NCI-H1694 (cell line): ENCODE results near the gene COMP.
"Not testable (repeated sequence)": the region's sequence is repeated elsewhere in the genome, so short reads cannot be mapped to it uniquely, and the experiment has no call there.

Experiments used
- DNase-seq: peaks from one replicate; lab custom pipeline; 2025; lab: John Stamatoyannopoulos, UW

Gene COMP

DNA sequence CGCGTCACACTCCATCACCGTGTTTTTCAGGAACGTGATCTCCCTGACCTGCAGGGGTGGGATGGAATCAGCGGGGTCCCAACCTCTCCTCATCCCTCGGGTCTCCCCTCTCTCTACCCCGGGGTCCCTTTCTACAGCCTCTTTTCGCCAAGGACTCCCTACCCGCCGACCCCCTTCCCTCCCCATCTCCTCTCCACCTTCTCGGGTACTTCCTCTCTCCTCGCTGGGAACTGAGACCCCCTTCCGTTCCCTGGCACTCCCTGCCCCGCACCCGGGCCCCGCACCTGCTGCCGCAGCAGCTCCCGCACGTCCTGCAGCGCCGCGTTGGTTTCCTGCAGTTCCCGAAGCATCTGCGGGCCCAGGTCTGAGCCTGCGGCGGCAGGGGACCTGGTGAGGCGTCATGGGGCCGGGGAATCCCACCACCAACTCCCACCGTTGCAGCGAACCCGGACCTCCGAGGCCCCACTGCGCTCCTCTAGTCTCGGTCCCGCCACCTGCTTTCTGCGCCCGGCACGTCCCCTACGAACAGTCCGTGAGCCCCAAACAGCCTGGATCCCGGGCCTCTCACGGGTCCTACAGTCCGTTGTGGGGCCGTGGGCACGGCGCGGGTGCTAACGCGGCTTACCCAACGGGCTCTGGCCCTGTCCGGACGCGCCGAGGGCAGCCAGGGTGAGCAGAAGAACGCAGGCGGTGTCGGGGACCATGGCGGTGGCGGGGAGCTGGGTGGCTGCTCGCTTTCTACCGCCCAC is at the start of gene COMP:
TSS of gene COMP (minus strand) at position 740 of the 749 bp plus-strand sequence. CDS start at position 704, 36 bp downstream.
- no peak for DNase-seq

DNA sequence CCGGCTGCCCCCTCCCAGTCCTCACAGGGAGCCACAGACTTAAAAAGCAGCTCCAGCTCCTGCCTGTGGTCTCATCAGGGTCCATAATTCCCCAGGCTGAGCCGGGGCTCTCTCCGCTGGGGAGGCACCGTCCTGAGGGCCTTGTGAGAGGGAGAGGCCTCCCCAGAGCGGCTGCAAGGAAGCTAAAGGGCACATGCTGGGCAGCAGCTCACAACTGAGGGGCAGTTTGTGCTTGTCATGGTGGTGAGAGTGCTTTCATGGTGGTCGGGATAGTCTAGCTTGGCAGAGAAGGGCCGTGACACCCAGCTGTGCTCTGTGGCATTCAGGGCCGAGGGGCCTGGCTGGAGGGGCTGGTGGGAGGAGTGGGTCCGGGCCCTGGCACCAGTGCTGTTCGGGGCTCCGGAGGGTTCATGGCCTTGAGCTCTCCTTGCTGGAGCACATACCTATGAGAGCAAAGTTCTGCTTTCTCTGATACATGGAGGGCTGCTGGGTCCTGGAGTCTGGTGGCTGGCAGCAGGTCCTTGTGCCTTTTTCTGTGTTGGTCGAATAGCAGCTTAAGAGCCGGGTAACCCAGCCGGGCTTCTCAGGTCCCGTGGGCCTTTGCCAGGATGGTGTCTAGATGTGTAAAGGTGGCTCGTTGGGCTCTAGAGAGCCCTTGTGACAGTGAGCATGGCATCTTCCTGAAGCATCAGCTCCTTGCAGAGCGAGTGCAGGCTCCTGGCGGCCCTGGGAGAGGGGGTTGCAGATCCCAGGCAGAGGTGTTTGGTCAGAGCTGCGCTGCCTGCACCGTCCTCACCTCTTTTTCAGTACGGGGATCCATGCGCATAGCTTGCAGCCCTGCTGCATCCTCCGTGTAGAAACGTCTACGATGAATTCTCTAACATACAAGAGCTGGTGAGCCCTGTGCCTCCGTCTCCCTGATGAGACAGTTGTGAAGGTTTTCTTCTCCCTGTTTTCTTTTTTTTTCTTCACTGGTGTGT is 49.5 kb upstream of the COMP start:
- no peak for DNase-seq

DNA sequence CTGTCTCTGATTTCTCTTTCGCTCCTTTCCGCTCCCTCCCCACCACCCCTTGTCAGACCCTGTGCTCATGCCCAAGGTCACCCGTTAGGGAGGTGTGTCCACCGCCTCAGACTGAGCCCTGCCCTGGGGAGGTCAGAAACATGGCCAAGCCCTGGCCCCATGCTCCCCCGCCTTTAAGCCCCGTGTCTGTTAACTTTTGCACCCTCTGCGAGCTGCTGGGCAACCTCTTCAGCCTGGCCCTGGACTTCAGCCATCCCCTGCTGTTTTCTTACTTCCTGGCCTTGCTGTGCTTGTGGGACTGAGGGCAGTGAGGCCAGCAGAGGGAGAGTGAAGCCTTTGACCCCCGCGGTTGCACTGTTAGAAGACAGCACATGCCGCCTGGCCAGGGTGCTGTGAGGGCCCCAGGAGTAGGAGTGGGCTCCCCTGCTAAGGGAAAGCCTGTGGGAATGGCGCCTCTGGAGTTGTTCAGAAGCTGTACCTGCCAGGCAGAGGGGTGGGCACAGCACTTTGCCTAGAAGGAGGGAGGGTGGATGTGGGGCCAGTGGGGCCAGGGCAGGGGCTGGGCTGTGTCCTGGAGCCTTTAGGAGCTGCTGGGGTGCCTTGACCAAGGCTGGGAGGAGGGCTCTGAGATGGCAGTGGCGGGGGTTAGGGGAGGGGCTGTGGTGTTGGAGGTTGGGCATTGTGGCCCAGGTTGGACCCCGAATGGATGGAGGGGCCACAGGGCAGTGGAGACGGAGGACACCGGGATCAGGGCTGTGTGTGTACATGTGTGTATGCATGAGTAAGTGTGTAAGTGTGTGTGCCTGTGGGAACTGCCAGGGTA is 48.6 kb upstream of the COMP start:
- DNase-seq = no peak

GRCh38 chr19:18834644-18834984 is 43.5 kb upstream of the COMP start:
- DNase-seq = no peak

DNA sequence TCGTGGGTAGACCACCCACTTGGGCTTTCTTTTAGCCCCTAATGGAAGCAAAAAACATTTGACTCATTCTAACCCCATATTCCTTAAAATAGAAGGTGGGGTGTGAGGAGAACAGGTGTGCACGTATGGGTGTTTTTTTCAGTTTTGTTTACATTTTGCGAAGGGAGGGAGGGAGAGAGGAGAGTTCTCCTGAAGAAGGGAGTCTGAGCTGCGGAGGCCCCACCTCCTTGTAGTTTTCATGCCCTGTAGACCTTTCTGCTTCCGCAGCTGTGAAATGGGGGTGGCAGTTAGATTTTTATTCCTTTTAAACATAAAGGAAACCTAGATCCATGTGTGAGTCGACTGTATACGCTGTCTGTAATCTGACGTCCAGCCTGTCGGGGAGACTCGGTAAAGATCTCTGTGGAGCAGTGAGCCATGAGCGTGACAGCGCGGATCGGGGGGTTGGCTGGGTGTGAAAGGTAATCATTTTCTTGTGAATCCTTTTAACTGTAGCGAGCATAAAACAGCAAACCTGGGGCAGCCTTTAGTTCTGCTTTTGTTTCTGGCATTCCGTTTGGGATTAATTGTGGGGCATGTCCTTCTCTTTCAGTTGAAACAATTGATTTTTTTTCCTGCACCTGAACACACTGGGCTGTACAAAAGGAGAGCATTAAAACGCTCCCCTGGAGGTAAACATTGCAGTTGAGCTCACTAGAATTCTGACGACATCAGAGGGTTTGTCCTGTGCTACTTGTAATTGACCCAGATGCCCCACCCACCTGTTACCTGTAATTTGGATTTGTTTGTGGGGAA is 42.9 kb upstream of the COMP start:
- DNase-seq = no peak

DNA sequence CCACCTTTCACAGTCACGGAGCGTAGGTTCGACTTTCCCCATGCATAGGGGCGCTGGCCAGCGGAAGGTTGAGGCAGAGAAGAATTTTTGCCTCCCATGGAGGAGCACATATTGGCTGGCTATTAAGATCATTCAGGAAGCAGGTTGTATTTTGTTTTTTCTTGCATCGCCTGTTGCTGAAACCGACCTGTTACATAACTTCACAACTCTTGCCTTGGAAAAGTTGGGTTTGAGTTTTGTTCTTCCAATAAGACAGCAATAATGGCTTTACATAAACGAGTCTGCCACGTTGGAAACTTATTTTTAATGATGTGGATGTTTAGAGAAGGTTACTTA is 42.0 kb upstream of the COMP start:
- DNase-seq = no peak

DNA sequence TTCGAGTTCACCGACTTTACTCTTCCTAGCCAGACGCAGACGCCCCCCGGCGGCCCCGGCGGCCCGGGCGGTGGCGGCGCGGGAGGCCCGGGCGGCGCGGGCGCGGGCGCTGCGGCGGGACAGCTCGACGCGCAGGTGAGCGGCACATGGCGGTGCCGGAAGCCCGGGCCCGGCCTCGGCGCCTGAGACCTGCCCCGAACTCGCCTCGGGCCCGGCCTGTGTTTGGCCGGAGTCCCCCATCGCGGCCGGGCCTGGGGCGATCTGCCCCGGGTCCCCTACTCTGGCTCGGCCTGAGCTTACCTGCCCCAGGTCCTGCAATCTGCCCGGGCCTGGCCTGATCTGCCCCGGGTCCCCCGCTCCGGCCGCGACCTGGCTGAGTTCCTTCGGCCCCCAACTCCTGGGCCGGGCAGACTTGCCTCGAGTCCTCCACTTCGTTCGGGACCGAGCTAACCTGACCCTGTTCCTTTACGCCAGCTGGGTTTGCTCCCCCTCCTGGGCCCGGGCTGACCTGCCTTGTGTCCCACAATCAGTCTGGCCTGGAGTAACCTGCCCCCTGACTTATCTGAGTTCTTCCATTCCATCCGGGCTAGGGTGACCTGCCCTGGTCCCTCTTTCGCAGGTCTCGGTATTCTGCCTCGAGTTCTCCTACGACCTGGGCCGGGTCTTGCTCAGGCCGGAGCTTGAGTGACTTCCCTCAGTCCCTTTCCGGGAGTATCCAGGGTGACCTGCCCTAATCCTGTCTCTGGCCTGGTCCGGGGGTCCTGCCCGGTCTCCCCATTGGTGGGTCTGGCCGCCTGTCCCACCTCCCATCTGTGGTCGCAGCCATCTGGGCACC is 41.4 kb upstream of the COMP start:
- DNase-seq = no peak

GRCh38 chr19:18831524-18832305 is 40.6 kb upstream of the COMP start, which contains the start of gene UPF1:
TSS of gene UPF1 (plus strand) at chr19:18831959. CDS start at chr19:18832210, 251 bp downstream.
- peak; percentile 79 for DNase-seq

- DNase-seq = no peak
Observed at GRCh38 chr19:18830488-18830887, 39.4 kb upstream of the COMP start.

DNA sequence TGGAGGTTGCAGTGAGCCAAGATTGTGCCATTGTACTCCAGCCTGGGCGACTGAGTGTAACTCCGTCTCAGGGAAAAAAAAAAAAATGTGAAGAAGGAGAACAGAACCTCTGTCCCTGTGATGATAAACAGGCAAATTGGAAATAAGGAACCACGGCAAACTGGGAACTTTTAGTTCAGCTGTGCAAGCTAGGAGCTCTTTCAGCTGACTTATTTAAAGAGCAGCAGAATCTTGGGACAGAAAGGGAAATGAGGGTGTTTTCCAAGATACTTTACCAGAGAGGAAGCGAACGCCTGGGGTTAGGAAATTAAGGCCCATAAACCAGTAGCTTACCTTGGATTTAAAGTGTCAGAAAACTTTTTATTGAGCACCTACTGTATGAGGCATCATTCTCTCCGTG is 37.7 kb upstream of the COMP start:
- DNase-seq = no peak

DNA sequence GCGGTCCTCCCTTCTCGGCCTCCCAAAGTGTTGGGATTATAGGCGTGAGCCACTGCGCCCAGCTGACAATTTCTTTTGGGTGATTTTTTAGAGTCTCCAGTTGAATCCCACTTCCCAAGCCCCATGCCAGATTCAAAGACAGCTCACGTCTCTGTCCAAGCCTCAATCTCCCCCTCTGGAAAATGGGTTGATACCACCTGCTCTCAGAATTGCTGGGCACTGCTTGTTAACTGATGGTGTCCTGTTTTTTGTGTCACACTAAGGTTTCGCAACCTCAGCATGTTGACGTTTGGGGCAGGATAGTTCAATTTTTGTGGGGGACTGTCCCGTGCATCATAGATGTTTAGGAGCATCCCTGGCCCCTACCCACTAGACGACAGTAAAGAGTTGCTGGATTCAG is 26.5 kb upstream of the COMP start:
- no peak for DNase-seq

- not testable (repeated sequence) for DNase-seq
Observed at GRCh38 chr19:18816645-18817044, 25.5 kb upstream of the COMP start.

GRCh38 chr19:18815673-18816072 is 24.6 kb upstream of the COMP start:
- DNase-seq = no peak

DNA sequence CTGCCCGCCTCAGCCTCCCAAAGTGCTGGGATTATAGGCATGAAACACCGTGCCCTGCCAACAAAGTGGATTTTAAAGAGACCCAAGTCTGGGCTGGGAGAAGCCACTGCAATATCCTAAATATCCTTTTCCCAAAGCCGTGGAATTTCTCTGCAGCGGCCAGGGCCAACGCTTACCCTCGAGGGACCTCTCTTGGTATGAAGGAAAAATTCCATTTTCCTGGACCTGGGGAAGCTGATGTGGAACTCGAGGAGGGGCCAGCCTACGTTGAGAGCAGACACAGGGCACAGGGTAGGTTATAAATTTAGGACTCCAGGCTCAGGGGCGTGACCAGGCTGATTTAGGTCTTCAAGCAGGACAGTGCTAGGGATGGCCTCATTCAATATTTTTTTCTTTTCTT is 23.0 kb upstream of the COMP start:
- DNase-seq = no peak

GRCh38 chr19:18811638-18812037 is 20.5 kb upstream of the COMP start:
- not testable (repeated sequence) for DNase-seq

DNA sequence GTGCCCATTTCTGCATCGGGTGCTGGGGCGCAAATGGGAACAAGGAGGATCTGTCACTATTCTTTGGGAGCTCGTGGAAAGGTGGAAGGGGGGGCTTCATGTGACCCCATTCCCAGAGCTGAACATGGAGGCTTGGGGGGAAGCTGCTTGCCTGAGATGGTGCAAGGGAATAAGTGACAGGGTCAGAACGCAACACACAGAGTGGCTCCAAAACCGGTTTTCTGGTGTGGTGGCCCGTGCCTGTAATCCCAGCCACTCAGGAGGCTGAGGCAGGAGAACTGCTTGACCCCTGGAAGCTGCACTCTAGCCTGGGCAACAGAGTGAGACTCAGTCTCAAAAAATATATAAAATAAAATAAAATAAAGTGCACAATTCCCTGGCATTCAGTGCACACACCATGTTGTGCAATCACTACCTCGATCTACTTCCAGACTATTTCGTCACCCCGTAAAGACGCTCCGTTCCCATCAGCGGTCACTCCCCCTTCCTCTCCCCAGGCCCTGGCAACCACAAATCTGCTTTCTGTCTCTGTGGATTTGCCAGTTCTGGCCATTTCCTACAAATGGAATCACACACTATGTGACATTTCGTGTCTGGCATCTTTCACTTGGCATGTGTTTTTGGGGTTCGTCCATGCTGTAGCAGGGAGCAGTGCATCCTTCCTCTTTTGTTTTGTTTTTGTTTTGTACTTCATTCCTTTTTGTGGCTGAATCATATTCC is 18.2 kb upstream of the COMP start:
- no peak for DNase-seq

- DNase-seq = no peak
Observed at GRCh38 chr19:18807861-18808331, 16.8 kb upstream of the COMP start.

- no peak for DNase-seq
Observed at GRCh38 chr19:18804643-18805042, 13.5 kb upstream of the COMP start.

DNA sequence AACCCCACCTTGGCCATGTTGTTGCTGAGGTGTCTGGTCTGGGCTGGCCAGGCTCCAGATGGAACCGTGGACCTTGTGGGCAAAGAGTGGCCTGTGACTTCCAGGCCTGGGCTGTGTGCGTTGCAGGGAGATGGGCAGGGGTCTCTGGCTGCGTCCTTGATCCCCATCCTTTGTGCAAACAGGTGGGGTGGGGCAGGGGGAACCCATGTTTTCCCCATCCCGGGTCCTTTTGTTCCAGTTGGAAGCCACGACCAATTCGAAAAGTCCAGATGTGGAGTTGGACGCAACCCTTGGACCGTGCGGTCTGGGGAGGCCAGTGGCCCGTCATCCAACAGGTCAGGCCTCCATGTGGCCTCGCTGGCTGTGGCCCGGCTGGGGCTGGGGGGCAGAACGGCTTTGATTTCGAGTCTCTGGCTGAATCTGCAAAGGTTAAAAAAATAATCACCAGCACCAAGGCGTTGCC is 13.1 kb upstream of the COMP start:
- no peak for DNase-seq
